ENCODE data around the gene OTOS.

OTOS gene

GRCh38 chr2:240172071-240172895 lies 31.8 kb upstream of the OTOS start:
- H3K27me3 Mint-ChIP-seq = peaks cover 17% of the 10 kb centered on the region

GRCh38 chr2:240170883-240171282 lies 30.4 kb upstream of the OTOS start:
- no peaks in the 10 kb centered on the region for H3K4me1 Mint-ChIP-seq (ENCODE audit: low read depth)
- intact Hi-C loops (cut with micrococcal nuclease) = no loop called here
- no peak overlapping the region for H3K4me3 Mint-ChIP-seq
- H3K9me3 Mint-ChIP-seq = peaks cover 9% of the 10 kb centered on the region
- no peak overlapping the region for H3K27ac Mint-ChIP-seq
- H3K27me3 Mint-ChIP-seq = peaks cover 9% of the 10 kb centered on the region
- H3K36me3 Mint-ChIP-seq (ENCODE audit: low read depth) = no peaks in the 10 kb centered on the region

More at GRCh38 chr2:240172071-240172895, 31.8 kb upstream of the OTOS start:
- Mint-ChIP-seq H3K9me3 (no peaks in the 10 kb centered on the region), H3K4me1 (ENCODE audit: low read depth) (no peaks in the 10 kb centered on the region), H3K4me3 (no peak overlapping the region), H3K36me3 (ENCODE audit: low read depth) (no peaks in the 10 kb centered on the region), H3K27ac (no peak overlapping the region)
- intact Hi-C loops (cut with micrococcal nuclease) = no loop called here

GRCh38 chr2:240170354-240170735 lies 29.9 kb upstream of the OTOS start:
- intact Hi-C loops (cut with micrococcal nuclease) = no loop called here
- Mint-ChIP-seq H3K9me3 (peaks cover 15% of the 10 kb centered on the region), H3K27ac (no peak overlapping the region), H3K27me3 (peaks cover 12% of the 10 kb centered on the region), H3K4me3 (no peak overlapping the region), H3K36me3 (ENCODE audit: low read depth) (no peaks in the 10 kb centered on the region), H3K4me1 (ENCODE audit: low read depth) (no peaks in the 10 kb centered on the region)

- H3K27ac Mint-ChIP-seq = no peak overlapping the region
- intact Hi-C loops (cut with micrococcal nuclease) = no loop called here
- no peaks in the 10 kb centered on the region for H3K36me3 Mint-ChIP-seq (ENCODE audit: low read depth)
- H3K27me3 Mint-ChIP-seq = peaks cover 12% of the 10 kb centered on the region
- H3K4me1 Mint-ChIP-seq (ENCODE audit: low read depth) = no peaks in the 10 kb centered on the region
- peaks cover 20% of the 10 kb centered on the region for H3K9me3 Mint-ChIP-seq
- H3K4me3 Mint-ChIP-seq = no peak overlapping the region
Measured at GRCh38 chr2:240169486-240170353, 29.3 kb upstream of the OTOS start.

- H3K36me3 Mint-ChIP-seq (ENCODE audit: low read depth) = no peaks in the 10 kb centered on the region
- H3K27ac Mint-ChIP-seq = no peak overlapping the region
- no peaks in the 10 kb centered on the region for H3K4me1 Mint-ChIP-seq (ENCODE audit: low read depth)
- peaks cover 20% of the 10 kb centered on the region for H3K9me3 Mint-ChIP-seq
- intact Hi-C loops (cut with micrococcal nuclease) = no loop called here
- peaks cover 8% of the 10 kb centered on the region for H3K27me3 Mint-ChIP-seq
- no peak overlapping the region for H3K4me3 Mint-ChIP-seq
Measured at GRCh38 chr2:240168546-240169361, 28.3 kb upstream of the OTOS start.

GRCh38 chr2:240168041-240168440 lies 27.6 kb upstream of the OTOS start:
- H3K9me3 Mint-ChIP-seq = peaks cover 20% of the 10 kb centered on the region
- H3K27ac Mint-ChIP-seq = no peak overlapping the region
- H3K4me3 Mint-ChIP-seq = no peak overlapping the region
- intact Hi-C loops (cut with micrococcal nuclease) = no loop called here
- H3K36me3 Mint-ChIP-seq (ENCODE audit: low read depth) = no peaks in the 10 kb centered on the region
- peaks cover 8% of the 10 kb centered on the region for H3K27me3 Mint-ChIP-seq
- H3K4me1 Mint-ChIP-seq (ENCODE audit: low read depth) = no peaks in the 10 kb centered on the region

- Mint-ChIP-seq H3K9me3 (peaks cover 20% of the 10 kb centered on the region), H3K36me3 (ENCODE audit: low read depth) (no peaks in the 10 kb centered on the region), H3K27me3 (peaks cover 10% of the 10 kb centered on the region), H3K27ac (no peak overlapping the region), H3K4me1 (ENCODE audit: low read depth) (no peaks in the 10 kb centered on the region), H3K4me3 (no peak overlapping the region)
- intact Hi-C loops (cut with micrococcal nuclease) = no loop called here
Measured at GRCh38 chr2:240167588-240167880, 27.1 kb upstream of the OTOS start.

GRCh38 chr2:240166761-240167587 lies 26.5 kb upstream of the OTOS start:
- Mint-ChIP-seq H3K36me3 (ENCODE audit: low read depth) (no peaks in the 10 kb centered on the region), H3K4me1 (ENCODE audit: low read depth) (no peaks in the 10 kb centered on the region), H3K4me3 (no peak overlapping the region), H3K27ac (no peak overlapping the region), H3K27me3 (peaks cover 10% of the 10 kb centered on the region), H3K9me3 (peaks cover 20% of the 10 kb centered on the region)
- intact Hi-C loops (cut with micrococcal nuclease) = no loop called here

GRCh38 chr2:240166191-240166590 lies 25.7 kb upstream of the OTOS start:
- no peaks in the 10 kb centered on the region for H3K36me3 Mint-ChIP-seq (ENCODE audit: low read depth)
- H3K27ac Mint-ChIP-seq = no peak overlapping the region
- peaks cover 6% of the 10 kb centered on the region for H3K27me3 Mint-ChIP-seq
- H3K9me3 Mint-ChIP-seq = peaks cover 20% of the 10 kb centered on the region
- intact Hi-C loops (cut with micrococcal nuclease) = no loop called here
- H3K4me1 Mint-ChIP-seq (ENCODE audit: low read depth) = no peaks in the 10 kb centered on the region
- H3K4me3 Mint-ChIP-seq = no peak overlapping the region

- Mint-ChIP-seq H3K4me3 (no peak overlapping the region), H3K27ac (no peak overlapping the region), H3K27me3 (peaks cover 6% of the 10 kb centered on the region), H3K9me3 (peaks cover 20% of the 10 kb centered on the region), H3K4me1 (ENCODE audit: low read depth) (no peaks in the 10 kb centered on the region), H3K36me3 (ENCODE audit: low read depth) (no peaks in the 10 kb centered on the region)
- intact Hi-C loops (cut with micrococcal nuclease) = no loop called here
Measured at GRCh38 chr2:240165661-240166060, 25.2 kb upstream of the OTOS start.

GRCh38 chr2:240165034-240165433 lies 24.6 kb upstream of the OTOS start:
- intact Hi-C loops (cut with micrococcal nuclease) = no loop called here
- Mint-ChIP-seq H3K27me3 (peaks cover 6% of the 10 kb centered on the region), H3K27ac (no peak overlapping the region), H3K9me3 (peaks cover 20% of the 10 kb centered on the region), H3K4me3 (no peak overlapping the region), H3K4me1 (ENCODE audit: low read depth) (no peaks in the 10 kb centered on the region), H3K36me3 (ENCODE audit: low read depth) (no peaks in the 10 kb centered on the region)

GRCh38 chr2:240164586-240164985 lies 24.1 kb upstream of the OTOS start:
- H3K4me3 Mint-ChIP-seq = no peak overlapping the region
- peaks cover 6% of the 10 kb centered on the region for H3K27me3 Mint-ChIP-seq
- no peaks in the 10 kb centered on the region for H3K36me3 Mint-ChIP-seq (ENCODE audit: low read depth)
- peaks cover 20% of the 10 kb centered on the region for H3K9me3 Mint-ChIP-seq
- no peaks in the 10 kb centered on the region for H3K4me1 Mint-ChIP-seq (ENCODE audit: low read depth)
- no peak overlapping the region for H3K27ac Mint-ChIP-seq
- intact Hi-C loops (cut with micrococcal nuclease) = no loop called here

- no peaks in the 10 kb centered on the region for H3K36me3 Mint-ChIP-seq (ENCODE audit: low read depth)
- peaks cover 6% of the 10 kb centered on the region for H3K27me3 Mint-ChIP-seq
- H3K4me1 Mint-ChIP-seq (ENCODE audit: low read depth) = no peaks in the 10 kb centered on the region
- peaks cover 20% of the 10 kb centered on the region for H3K9me3 Mint-ChIP-seq
- no peak overlapping the region for H3K27ac Mint-ChIP-seq
- H3K4me3 Mint-ChIP-seq = no peak overlapping the region
- intact Hi-C loops (cut with micrococcal nuclease) = no loop called here
Measured at GRCh38 chr2:240163844-240164574, 23.6 kb upstream of the OTOS start.

Data from dendritic cell treated with granulocyte-macrophage colony-stimulating factor and Interleukin-4, amounts not matched to agents 40 ng/mL and 50 ng/mL, for 4 days (primary cell).